ENCODE measurements around the gene KPNA5.

Gene KPNA5

DNA sequence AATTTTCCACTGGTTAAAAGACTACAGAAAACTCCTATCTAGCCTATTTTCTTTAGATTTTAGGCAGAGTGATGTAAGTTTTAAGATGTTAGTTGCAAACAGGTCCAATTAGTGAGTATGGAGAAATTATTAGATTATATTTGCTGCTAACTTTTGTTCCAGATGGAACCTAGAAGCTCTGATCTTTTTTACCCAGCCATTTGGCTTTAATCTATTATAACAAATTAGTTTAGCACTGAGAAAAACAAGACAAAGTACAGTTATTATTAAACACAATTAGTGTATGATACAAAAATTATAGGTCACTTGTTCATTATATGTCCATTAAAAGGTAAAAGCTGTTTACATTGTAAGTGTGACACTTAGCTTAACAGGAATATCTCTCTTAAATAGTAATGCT lies 82.0 kb downstream of the KPNA5 start:
- TF ChIP-seq, protein P1, sequence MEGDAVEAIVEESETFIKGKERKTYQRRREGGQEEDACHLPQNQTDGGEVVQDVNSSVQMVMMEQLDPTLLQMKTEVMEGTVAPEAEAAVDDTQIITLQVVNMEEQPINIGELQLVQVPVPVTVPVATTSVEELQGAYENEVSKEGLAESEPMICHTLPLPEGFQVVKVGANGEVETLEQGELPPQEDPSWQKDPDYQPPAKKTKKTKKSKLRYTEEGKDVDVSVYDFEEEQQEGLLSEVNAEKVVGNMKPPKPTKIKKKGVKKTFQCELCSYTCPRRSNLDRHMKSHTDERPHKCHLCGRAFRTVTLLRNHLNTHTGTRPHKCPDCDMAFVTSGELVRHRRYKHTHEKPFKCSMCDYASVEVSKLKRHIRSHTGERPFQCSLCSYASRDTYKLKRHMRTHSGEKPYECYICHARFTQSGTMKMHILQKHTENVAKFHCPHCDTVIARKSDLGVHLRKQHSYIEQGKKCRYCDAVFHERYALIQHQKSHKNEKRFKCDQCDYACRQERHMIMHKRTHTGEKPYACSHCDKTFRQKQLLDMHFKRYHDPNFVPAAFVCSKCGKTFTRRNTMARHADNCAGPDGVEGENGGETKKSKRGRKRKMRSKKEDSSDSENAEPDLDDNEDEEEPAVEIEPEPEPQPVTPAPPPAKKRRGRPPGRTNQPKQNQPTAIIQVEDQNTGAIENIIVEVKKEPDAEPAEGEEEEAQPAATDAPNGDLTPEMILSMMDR (IDR thresholded peaks at IDR 0.05; ENCODE audit: extremely low read depth, insufficient read depth, missing control alignments): no peak
- in situ Hi-C loops (cut with MboI; ENCODE audit: low pct_unique_long_range_greater_than_20kb, low sequenced_read_pairs, unreplicated experiment): no loop called here
- no peak for DNase-seq (ENCODE audit: low spot score)

- in situ Hi-C loops (cut with MboI; ENCODE audit: low pct_unique_long_range_greater_than_20kb, low sequenced_read_pairs, unreplicated experiment): no loop called here
- no peak for DNase-seq (ENCODE audit: low spot score)
- TF ChIP-seq, protein P1 (IDR thresholded peaks at IDR 0.05; ENCODE audit: extremely low read depth, insufficient read depth, missing control alignments): no peak
These were observed 83.1 kb downstream of the KPNA5 start for GRCh38 chr6:116763906-116764628.

DNA sequence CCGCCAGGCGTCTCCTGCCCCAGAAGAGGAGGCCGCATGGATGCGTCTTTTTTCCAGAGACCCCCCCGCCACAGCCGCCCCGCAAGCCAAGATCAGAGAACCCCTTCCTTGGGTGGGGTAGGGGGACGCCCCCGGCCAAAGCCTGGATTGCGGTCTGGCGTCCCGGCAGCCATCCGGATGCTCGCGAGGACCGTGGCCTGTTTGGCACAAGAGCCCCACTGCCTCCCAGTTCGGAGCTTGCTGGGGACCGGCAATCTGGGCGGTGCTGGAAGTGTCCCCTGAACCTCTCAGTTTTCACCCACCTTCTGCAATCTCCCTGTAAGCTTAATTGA lies 83.6 kb downstream of the KPNA5 start:
- TF ChIP-seq, protein P1 (IDR thresholded peaks at IDR 0.05; ENCODE audit: extremely low read depth, insufficient read depth, missing control alignments): no peak
- DNase-seq (ENCODE audit: low spot score): no peak
- in situ Hi-C loops (cut with MboI; ENCODE audit: low pct_unique_long_range_greater_than_20kb, low sequenced_read_pairs, unreplicated experiment): no loop called here

DNA sequence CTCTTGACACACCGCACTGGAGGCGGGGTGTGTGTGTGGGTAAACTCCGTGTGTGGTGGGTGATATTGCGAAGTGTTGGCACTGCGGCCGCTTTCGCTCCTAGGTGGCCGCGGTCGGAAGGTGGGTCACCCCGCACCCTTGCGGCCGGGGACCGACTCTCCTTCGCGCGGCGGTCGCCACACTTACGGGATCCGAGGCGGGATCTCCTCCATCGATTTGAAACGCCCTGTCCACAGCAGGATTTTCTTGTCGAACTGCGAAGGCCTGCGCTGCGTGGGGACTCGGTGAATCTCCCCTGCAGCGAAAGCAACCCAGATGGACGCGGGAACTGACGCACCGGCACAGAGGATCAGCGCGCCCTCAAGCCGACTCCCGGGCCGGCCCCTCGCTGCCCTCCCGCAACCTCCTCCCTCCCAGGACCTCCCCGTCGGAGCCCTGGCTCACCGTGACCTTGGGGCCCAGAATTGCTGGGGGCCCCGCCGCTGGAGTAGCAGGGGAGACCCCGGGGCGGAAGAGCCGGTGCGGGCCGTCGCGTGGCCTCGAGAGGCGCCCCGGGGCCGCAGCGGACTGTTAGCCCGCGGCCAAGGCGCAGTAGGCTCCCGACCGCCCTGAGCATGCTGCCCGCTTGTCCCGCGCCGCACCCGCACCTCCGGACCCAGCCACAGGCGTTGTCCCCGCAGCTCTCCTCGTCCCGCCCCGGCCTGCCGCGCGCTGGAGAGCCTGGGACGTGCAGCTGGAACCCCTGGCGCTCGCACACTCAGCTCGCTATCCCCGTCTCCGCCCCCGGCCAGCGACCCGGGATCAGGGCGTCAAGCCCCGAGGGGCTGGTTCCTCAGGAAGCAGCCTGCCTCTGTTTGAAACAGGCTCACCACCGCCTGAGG lies 84.2 kb downstream of the KPNA5 start, which contains the start of gene FAM162B:
Gene FAM162B, minus strand, starts transcription at position 759 of the 881 bp plus-strand sequence. Its CDS starts 143 bp downstream, at position 616.
- DNase-seq (ENCODE audit: low spot score): peak; percentile 36
- TF ChIP-seq, protein P1 (IDR thresholded peaks at IDR 0.05; ENCODE audit: extremely low read depth, insufficient read depth, missing control alignments): no peak
- in situ Hi-C loops (cut with MboI; ENCODE audit: low pct_unique_long_range_greater_than_20kb, low sequenced_read_pairs, unreplicated experiment): no loop called here

GRCh38 chr6:116766506-116767176 lies 85.6 kb downstream of the KPNA5 start:
- TF ChIP-seq, protein P1 (IDR thresholded peaks at IDR 0.05; ENCODE audit: extremely low read depth, insufficient read depth, missing control alignments): no peak
- DNase-seq (ENCODE audit: low spot score): no peak
- in situ Hi-C loops (cut with MboI; ENCODE audit: low pct_unique_long_range_greater_than_20kb, low sequenced_read_pairs, unreplicated experiment): no loop called here

GRCh38 chr6:116767715-116768114 lies 86.7 kb downstream of the KPNA5 start:
- TF ChIP-seq, protein P1 (IDR thresholded peaks at IDR 0.05; ENCODE audit: extremely low read depth, insufficient read depth, missing control alignments): no peak
- in situ Hi-C loops (cut with MboI; ENCODE audit: low pct_unique_long_range_greater_than_20kb, low sequenced_read_pairs, unreplicated experiment): no loop called here
- DNase-seq (ENCODE audit: low spot score): no peak

All from GM13977 (cell line).